IMR-90 (cell line): Measurements from ENCODE around the gene TMEM126A.

Experiments
- BHLHE40 ChIP-seq: fragments of 150-350 bp; IDR thresholded peaks from 2 replicates; pipeline ENCODE4 v1.6.1; 2016; ENCODE audit warnings: mild to moderate bottlenecking, low read depth, low read length
- MXI1 ChIP-seq: IDR thresholded peaks from 2 replicates; pipeline ENCODE4 v1.6.1; 2012; ENCODE audit warnings: low read depth, mild to moderate bottlenecking, low read length, moderate library complexity, borderline replicate concordance
- POLR2A ChIP-seq: IDR thresholded peaks from 2 replicates; pipeline ENCODE4 v1.6.1; 2012; ENCODE audit warnings: mild to moderate bottlenecking, low read depth, low read length
- RFX5 ChIP-seq: IDR thresholded peaks from 2 replicates; pipeline ENCODE4 v1.8.0; 2012; ENCODE audit warnings: low read depth, mild to moderate bottlenecking, low read length, moderate library complexity
- SMC3 ChIP-seq: fragments of 150-350 bp; IDR thresholded peaks from 2 replicates; pipeline ENCODE4 v1.6.1; 2016; ENCODE audit warnings: low read depth, mild to moderate bottlenecking, antibody characterized with exemption, low read length, moderate library complexity
- USF2 ChIP-seq: fragments of 150-350 bp; IDR thresholded peaks from 2 replicates; pipeline ENCODE4 v1.6.1; 2017; ENCODE audit warnings: mild to moderate bottlenecking, antibody characterized with exemption, low read length, low read depth
- TF ChIP-seq, protein P1 (sequence below): conservative IDR thresholded peaks from 2 replicates; pipeline ENCODE4 v1.5.1; 2012; ENCODE audit warnings: mild to moderate bottlenecking, low read depth, low read length, improper control_type of control experiment
- TF ChIP-seq, protein P2 (sequence below): fragments of 150-350 bp; IDR thresholded peaks from 2 replicates; pipeline ENCODE4 v1.6.1; 2016; ENCODE audit warnings: low read depth, mild to moderate bottlenecking, low read length, moderate library complexity, borderline replicate concordance

DNA sequence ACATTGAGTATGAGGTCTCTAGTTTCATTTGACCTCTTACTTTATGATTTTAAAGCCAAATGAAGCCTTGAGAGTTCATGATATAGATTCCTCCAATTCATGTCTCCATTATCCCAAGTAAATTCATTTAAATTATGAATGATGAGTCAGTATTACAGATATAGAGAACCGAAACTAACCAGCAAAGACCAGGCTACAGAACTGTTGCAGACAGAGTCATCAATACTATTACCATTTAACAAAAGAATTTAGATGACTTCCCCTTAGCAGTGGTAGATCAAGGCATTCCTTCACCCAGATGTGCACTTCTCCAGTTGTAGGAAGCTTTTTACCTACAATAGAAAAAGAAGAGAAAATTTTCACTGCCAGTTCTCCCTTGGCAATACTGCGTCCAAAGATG, 50.0 kb downstream of the TMEM126A start:
- no peak for TF ChIP-seq SMC3
- TF ChIP-seq BHLHE40: no peak
- TF ChIP-seq, protein P1, sequence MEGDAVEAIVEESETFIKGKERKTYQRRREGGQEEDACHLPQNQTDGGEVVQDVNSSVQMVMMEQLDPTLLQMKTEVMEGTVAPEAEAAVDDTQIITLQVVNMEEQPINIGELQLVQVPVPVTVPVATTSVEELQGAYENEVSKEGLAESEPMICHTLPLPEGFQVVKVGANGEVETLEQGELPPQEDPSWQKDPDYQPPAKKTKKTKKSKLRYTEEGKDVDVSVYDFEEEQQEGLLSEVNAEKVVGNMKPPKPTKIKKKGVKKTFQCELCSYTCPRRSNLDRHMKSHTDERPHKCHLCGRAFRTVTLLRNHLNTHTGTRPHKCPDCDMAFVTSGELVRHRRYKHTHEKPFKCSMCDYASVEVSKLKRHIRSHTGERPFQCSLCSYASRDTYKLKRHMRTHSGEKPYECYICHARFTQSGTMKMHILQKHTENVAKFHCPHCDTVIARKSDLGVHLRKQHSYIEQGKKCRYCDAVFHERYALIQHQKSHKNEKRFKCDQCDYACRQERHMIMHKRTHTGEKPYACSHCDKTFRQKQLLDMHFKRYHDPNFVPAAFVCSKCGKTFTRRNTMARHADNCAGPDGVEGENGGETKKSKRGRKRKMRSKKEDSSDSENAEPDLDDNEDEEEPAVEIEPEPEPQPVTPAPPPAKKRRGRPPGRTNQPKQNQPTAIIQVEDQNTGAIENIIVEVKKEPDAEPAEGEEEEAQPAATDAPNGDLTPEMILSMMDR: no peak
- no peak for TF ChIP-seq POLR2A
- no peak for TF ChIP-seq RFX5
- TF ChIP-seq, protein P2, sequence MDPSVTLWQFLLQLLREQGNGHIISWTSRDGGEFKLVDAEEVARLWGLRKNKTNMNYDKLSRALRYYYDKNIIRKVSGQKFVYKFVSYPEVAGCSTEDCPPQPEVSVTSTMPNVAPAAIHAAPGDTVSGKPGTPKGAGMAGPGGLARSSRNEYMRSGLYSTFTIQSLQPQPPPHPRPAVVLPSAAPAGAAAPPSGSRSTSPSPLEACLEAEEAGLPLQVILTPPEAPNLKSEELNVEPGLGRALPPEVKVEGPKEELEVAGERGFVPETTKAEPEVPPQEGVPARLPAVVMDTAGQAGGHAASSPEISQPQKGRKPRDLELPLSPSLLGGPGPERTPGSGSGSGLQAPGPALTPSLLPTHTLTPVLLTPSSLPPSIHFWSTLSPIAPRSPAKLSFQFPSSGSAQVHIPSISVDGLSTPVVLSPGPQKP: no peak
- no peak for TF ChIP-seq MXI1
- no peak for TF ChIP-seq USF2
